HepG2 (cell line): ENCODE data around the gene IL1RAP. TPM values are rescaled to one million over a fixed set of nuclear protein-coding genes. Genes with fewer than 3 reads are reported as not detected.

Source experiments
- ATRX ChIP-seq: sonication (generic); formaldehyde crosslinking; IDR thresholded peaks from 2 replicates; pipeline ENCODE4 v1.4.0; 2020; ENCODE audit warnings: missing genetic modification reagents, borderline replicate concordance
- BCL6 ChIP-seq: IDR thresholded peaks from 2 replicates; pipeline ENCODE4 v1.6.1; 2016; ENCODE audit warnings: missing genetic modification reagents, missing compliant biosample characterization
- CREM ChIP-seq, 2 experiments: sonication (generic) in 1 of 2; formaldehyde crosslinking in 1 of 2; IDR thresholded peaks; 2 replicates each; pipeline versions ENCODE4 v1.4.0 to v1.6.1; 2016 to 2020; ENCODE audit warnings: antibody characterized with exemption in 1 of 2, mild to moderate bottlenecking in 1 of 2, missing genetic modification reagents in 1 of 2
- EP300 ChIP-seq, 3 experiments: sonication (generic) in 1 of 3; formaldehyde crosslinking in 1 of 3; IDR thresholded peaks; 2 replicates each; pipeline versions ENCODE4 v1.5.1 to v1.6.1; 2011 to 2020; ENCODE audit warnings: low read depth in 2 of 3, low read length in 2 of 3, borderline replicate concordance in 1 of 3, improper control_type of control experiment in 1 of 3, mild to moderate bottlenecking in 1 of 3, missing genetic modification reagents in 1 of 3, moderate library complexity in 1 of 3
- FOXK1 ChIP-seq: sonication (generic); formaldehyde crosslinking; IDR thresholded peaks from 2 replicates; pipeline ENCODE4 v1.4.0; 2020; ENCODE audit warnings: low read depth, missing genetic modification reagents, borderline replicate concordance
- GABPA ChIP-seq, 2 experiments: IDR thresholded peaks; 2 replicates each; pipeline ENCODE4 v1.6.1; 2011 to 2016; ENCODE audit warnings: low read depth in 2 of 2, low read length in 1 of 2, missing biosample characterization in 1 of 2, missing genetic modification characterization in 1 of 2
- HOXA5 ChIP-seq: sonication (generic); formaldehyde crosslinking; IDR thresholded peaks from 2 replicates; pipeline ENCODE4 v1.4.0; 2020; ENCODE audit warnings: missing genetic modification reagents
- NFE2L1 ChIP-seq: sonication (generic); formaldehyde crosslinking; IDR thresholded peaks from 2 replicates; pipeline ENCODE4 v1.4.0; 2020; ENCODE audit warnings: missing genetic modification reagents, mild to moderate bottlenecking, borderline replicate concordance
- NPAS2 ChIP-seq: sonication (generic); formaldehyde crosslinking; IDR thresholded peaks from 2 replicates; pipeline ENCODE4 v1.8.0; 2022; ENCODE audit warnings: mild to moderate bottlenecking, missing genetic modification reagents, borderline replicate concordance
- PCBP2 ChIP-seq: fragments of 200-400 bp; formaldehyde crosslinking; optimal IDR thresholded peaks from 2 replicates; pipeline ENCODE3; 2018; ENCODE audit warnings: low read length, low read depth; ENCODE audit not compliant: poor library complexity, severe bottlenecking
- PTBP1 ChIP-seq: fragments of 200-400 bp; formaldehyde crosslinking; IDR thresholded peaks from 2 replicates; pipeline ENCODE4 v1.6.1; 2018; ENCODE audit warnings: low read length, low read depth; ENCODE audit not compliant: poor library complexity, severe bottlenecking
- RFX5 ChIP-seq: IDR thresholded peaks from 2 replicates; pipeline ENCODE4 v1.6.1; 2011; ENCODE audit warnings: low read depth, low read length, improper control_type of control experiment
- RXRA ChIP-seq: sonication (generic); formaldehyde crosslinking; IDR thresholded peaks from 2 replicates; pipeline ENCODE4 v1.5.1; 2020; ENCODE audit warnings: missing genetic modification reagents
- SOX6 ChIP-seq, 2 experiments: fragments of 450-650 bp in 1 of 2; sonication (generic) in 1 of 2; formaldehyde crosslinking in 1 of 2; IDR thresholded peaks; 2 replicates each; pipeline versions ENCODE4 v1.4.0 to v1.6.1; 2017 to 2020; ENCODE audit warnings: antibody characterized with exemption in 1 of 2, mild to moderate bottlenecking in 1 of 2, missing genetic modification reagents in 1 of 2
- WIZ ChIP-seq: sonication (generic); formaldehyde crosslinking; IDR thresholded peaks from 2 replicates; pipeline ENCODE4 v1.5.1; 2020; ENCODE audit warnings: mild to moderate bottlenecking, missing genetic modification reagents
- ZNF101 ChIP-seq: sonication (generic); formaldehyde crosslinking; IDR thresholded peaks from 2 replicates; pipeline ENCODE4 v1.4.0; 2020; ENCODE audit warnings: mild to moderate bottlenecking, low read depth, missing genetic modification reagents, borderline replicate concordance
- ZNF446 ChIP-seq: sonication (generic); formaldehyde crosslinking; IDR thresholded peaks from 2 replicates; pipeline ENCODE4 v1.5.0; 2020; ENCODE audit warnings: mild to moderate bottlenecking, missing genetic modification reagents
- ZNF746 ChIP-seq: sonication (generic); formaldehyde crosslinking; IDR thresholded peaks from 2 replicates; pipeline ENCODE4 v1.8.0; 2022; ENCODE audit warnings: mild to moderate bottlenecking, missing genetic modification reagents
- polyA plus RNA-seq, 8 experiments: library from polyadenylated mRNA; depleted of rRNA in 3 of 8; stranded (reverse) in 7 of 8; unstranded in 1 of 8; fragments of >200 nt; fragmentation: Illumina TruSeq in 4 of 8; extraction: Trizol in 4 of 8; gene quantifications; 2 replicates each; pipeline versions ENCODE4 v1.2.1 to v1.2.3, GENCODE V29; 2011 to 2016; ENCODE audit warnings: low read depth in 4 of 8, missing spikeins in 1 of 8, mixed read lengths in 1 of 8; ENCODE audit not compliant: insufficient read depth in 1 of 8
- total RNA-seq, 5 experiments: library from RNA; depleted of rRNA; stranded (reverse); fragments of >200 nt; fragmentation: Illumina TruSeq; extraction: Trizol; gene quantifications; 2 replicates each; pipeline ENCODE4 v1.2.3, GENCODE V29; 2016; ENCODE audit warnings: low read depth in 1 of 5
- TF ChIP-seq, protein P1 (sequence below): IDR thresholded peaks from 2 replicates; pipeline ENCODE4 v1.6.1; 2018; ENCODE audit warnings: missing genetic modification reagents, mild to moderate bottlenecking, missing compliant biosample characterization
- TF ChIP-seq, protein P2 (sequence below): sonication (generic); formaldehyde crosslinking; IDR thresholded peaks from 2 replicates; pipeline ENCODE4 v1.8.0; 2022; ENCODE audit warnings: low read depth, missing genetic modification reagents
- TF ChIP-seq, protein P3 (sequence below): sonication (generic); formaldehyde crosslinking; IDR thresholded peaks from 2 replicates; pipeline ENCODE4 v1.4.0; 2020; ENCODE audit warnings: missing genetic modification reagents
- TF ChIP-seq, protein P4 (sequence below): IDR thresholded peaks from 2 replicates; pipeline ENCODE4 v1.6.1; 2012; ENCODE audit warnings: inconsistent platforms

Gene IL1RAP
- total and polyA plus RNA-seq, 2 of the 13 experiments (the other 11 are each of a cell fraction or from before 2014, with no cell fraction given), result 18.3 to 54.9 TPM

DNA sequence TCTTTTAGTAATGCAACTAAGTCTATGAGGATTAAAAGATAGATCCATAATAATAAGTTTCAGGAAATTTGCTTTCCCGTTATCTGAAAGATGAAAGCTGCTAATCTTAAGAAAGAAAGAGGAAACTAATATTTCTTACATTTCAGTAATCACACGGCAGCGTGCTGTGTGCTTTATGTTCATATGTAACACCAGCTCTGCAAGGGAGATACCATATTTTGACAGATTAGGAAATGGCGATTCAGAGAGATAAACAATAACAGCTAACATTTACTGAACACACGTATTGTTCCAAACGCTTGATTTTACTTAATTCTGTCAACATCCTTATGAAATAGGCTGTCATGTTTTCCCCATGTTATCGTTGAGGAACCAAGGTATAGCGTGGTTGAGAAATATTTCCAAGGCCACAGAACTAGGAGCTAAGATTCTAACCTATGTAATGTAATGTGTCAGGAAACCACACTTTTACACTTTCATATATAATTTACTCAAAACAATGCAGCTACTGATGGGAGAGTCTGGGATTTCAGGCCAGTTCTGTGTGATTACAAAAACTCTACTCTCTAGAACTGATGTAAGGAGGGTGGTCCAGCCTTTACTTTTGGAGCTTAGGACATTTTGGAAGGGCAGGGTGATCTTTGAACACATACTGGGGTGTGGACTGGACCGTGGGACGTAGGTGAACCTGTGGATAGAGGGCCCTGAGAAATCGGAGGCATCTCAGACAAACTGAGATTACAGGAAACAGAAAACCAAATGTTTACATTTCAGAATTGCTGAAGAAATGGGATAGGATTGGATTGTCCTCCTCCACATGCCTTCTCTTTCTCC is 100.6 kb downstream of the IL1RAP start (continued):
- TF ChIP-seq EP300 (IDR thresholded peaks at IDR 0.05; ENCODE audit: low read depth in 2 of 2, low read length in 2 of 2) (peak in 1 of 2 experiments; percentile 21; a peak in 1 of 4 replicates), EP300 (CRISPR knock-in tag; IDR thresholded peaks at IDR 0.05; ENCODE audit: borderline replicate concordance) (no peak), ZNF746 (CRISPR knock-in tag) (no peak), GABPA (IDR thresholded peaks at IDR 0.05; ENCODE audit: low read depth, low read length) (no peak), GABPA (CRISPR knock-in tag; IDR thresholded peaks at IDR 0.05; ENCODE audit: low read depth) (no peak), ZNF101 (CRISPR knock-in tag) (no peak), RXRA (CRISPR knock-in tag) (no peak), PCBP2 (no peak), BCL6 (CRISPR knock-in tag) (peak; percentile 35; the same call in 1 of the 2 replicates), NFE2L1 (no peak), CREM (IDR thresholded peaks at IDR 0.05) (peak; percentile 25; the same call in 1 of the 2 replicates), CREM (CRISPR knock-in tag; IDR thresholded peaks at IDR 0.05) (no peak), ATRX (no peak), WIZ (no peak), RFX5 (no peak), HOXA5 (peak; percentile 60; the same call in 1 of the 2 replicates), ZNF446 (no peak), PTBP1 (no peak), SOX6 (IDR thresholded peaks at IDR 0.05) (no peak), SOX6 (CRISPR knock-in tag; IDR thresholded peaks at IDR 0.05) (peak; percentile 75), FOXK1 (CRISPR knock-in tag) (no peak), NPAS2 (CRISPR knock-in tag) (no peak)
- TF ChIP-seq, protein P1, sequence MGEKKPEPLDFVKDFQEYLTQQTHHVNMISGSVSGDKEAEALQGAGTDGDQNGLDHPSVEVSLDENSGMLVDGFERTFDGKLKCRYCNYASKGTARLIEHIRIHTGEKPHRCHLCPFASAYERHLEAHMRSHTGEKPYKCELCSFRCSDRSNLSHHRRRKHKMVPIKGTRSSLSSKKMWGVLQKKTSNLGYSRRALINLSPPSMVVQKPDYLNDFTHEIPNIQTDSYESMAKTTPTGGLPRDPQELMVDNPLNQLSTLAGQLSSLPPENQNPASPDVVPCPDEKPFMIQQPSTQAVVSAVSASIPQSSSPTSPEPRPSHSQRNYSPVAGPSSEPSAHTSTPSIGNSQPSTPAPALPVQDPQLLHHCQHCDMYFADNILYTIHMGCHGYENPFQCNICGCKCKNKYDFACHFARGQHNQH (CRISPR knock-in tag), result no peak
- TF ChIP-seq, protein P2, sequence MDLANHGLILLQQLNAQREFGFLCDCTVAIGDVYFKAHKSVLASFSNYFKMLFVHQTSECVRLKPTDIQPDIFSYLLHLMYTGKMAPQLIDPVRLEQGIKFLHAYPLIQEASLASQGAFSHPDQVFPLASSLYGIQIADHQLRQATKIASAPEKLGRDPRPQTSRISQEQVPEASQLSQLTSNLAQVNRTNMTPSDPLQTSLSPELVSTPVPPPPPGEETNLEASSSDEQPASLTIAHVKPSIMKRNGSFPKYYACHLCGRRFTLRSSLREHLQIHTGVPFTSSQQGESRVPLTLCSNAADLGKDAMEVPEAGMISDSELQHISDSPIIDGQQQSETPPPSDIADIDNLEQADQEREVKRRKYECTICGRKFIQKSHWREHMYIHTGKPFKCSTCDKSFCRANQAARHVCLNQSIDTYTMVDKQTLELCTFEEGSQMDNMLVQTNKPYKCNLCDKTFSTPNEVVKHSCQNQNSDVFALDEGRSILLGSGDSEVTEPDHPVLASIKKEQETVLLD (CRISPR knock-in tag), result no peak
- TF ChIP-seq, protein P3, sequence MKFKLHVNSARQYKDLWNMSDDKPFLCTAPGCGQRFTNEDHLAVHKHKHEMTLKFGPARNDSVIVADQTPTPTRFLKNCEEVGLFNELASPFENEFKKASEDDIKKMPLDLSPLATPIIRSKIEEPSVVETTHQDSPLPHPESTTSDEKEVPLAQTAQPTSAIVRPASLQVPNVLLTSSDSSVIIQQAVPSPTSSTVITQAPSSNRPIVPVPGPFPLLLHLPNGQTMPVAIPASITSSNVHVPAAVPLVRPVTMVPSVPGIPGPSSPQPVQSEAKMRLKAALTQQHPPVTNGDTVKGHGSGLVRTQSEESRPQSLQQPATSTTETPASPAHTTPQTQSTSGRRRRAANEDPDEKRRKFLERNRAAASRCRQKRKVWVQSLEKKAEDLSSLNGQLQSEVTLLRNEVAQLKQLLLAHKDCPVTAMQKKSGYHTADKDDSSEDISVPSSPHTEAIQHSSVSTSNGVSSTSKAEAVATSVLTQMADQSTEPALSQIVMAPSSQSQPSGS (CRISPR knock-in tag), result 0 out of 2 replicates have a peak, but pooled peaks have one; percentile 18
- TF ChIP-seq, protein P4, sequence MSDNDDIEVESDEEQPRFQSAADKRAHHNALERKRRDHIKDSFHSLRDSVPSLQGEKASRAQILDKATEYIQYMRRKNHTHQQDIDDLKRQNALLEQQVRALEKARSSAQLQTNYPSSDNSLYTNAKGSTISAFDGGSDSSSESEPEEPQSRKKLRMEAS, result no peak
